Measurements from ENCODE around the gene INSM2. TPM values are rescaled to one million over a fixed set of nuclear protein-coding genes. Genes with fewer than 3 reads are reported as not detected.

The INSM2 gene
- total and polyA plus RNA-seq, 10 of the 15 experiments (the other 5 are each of a cell fraction or from before 2014, with no cell fraction given) = 0.06 TPM; not detected in 9

GRCh38 chr14:35503646-35504045, 30.3 kb upstream of the INSM2 start:
- ChIA-PET CTCF (no interaction called here), RAD21 (ENCODE audit: unreplicated experiment) (no interaction called here), SMC1A (ENCODE audit: uncharacterized antibody, unreplicated experiment) (no interaction called here), POLR2A (no interaction called here)
- DNase-seq (ENCODE audit: low read depth, low spot score) (no peak), FAIRE-seq (no peak), ATAC-seq (no peak)
- Histone ChIP-seq H3K4me2 (ENCODE audit: control insufficient read depth, insufficient read depth) (no peak overlapping the region), H2AFZ (ENCODE audit: control insufficient read depth, low read depth, low read length) (no peak overlapping the region), H3K4me1 (ENCODE audit: control insufficient read depth, insufficient read depth, low read length) (no peaks in the 10 kb centered on the region), H3K27ac (ENCODE audit: control insufficient read depth, insufficient read depth) (no peak overlapping the region), H3K4me3 (no peak overlapping the region), H3K9me3 (replicated peaks; ENCODE audit: control insufficient read depth, insufficient read depth, low read length) (no peaks in the 10 kb centered on the region), H3K9ac (ENCODE audit: control insufficient read depth, insufficient read depth, low read length) (no peak overlapping the region), H4K20me1 (ENCODE audit: control insufficient read depth, insufficient read depth) (no peaks in the 10 kb centered on the region), H3K79me2 (ENCODE audit: control insufficient read depth, insufficient read depth, low read length) (no peaks in the 10 kb centered on the region), H3K27me3 (replicated peaks in 1 of 2; ENCODE audit: control insufficient read depth in 2 of 2, insufficient read depth in 2 of 2, low read length in 1 of 2) (no peaks in the 10 kb centered on the region), H3K36me3 (ENCODE audit: control insufficient read depth in 2 of 2, insufficient read depth in 2 of 2, low read length in 1 of 2) (no peaks in the 10 kb centered on the region)
- no TSS peak for BruUV-seq (replicated peaks)
- TF ChIP-seq SIX5 (IDR thresholded peaks at IDR 0.05; ENCODE audit: low read depth, low read length, severe bottlenecking) = no peak
- TF ChIP-seq KDM1A (IDR thresholded peaks at IDR 0.05; ENCODE audit: borderline replicate concordance) = no peak
- TF ChIP-seq NR2C1 (IDR thresholded peaks at IDR 0.05) = no peak
- no peak for TF ChIP-seq RELA (IDR thresholded peaks at IDR 0.05; ENCODE audit: borderline replicate concordance, partially characterized antibody)
- TF ChIP-seq MYB (IDR thresholded peaks at IDR 0.05; ENCODE audit: borderline replicate concordance, low read depth, low read length) = no peak
- TF ChIP-seq RCOR1 (conservative IDR thresholded peaks at IDR 0.05; ENCODE audit: low read depth, low read length) = no peak
- in situ Hi-C loops (cut with MboI) = no loop called here
- intact Hi-C loops (cut with micrococcal nuclease; ENCODE audit: unreplicated experiment) = no loop called here
- 26% methylated on average over 3 of the region's 3 CpGs for WGBS (ENCODE audit: insufficient coverage, insufficient replicate concordance, low lambda C conversion rate, missing lambda C conversion rate)

- H3K36me3 ChIP-seq (ENCODE audit: control insufficient read depth in 2 of 2, insufficient read depth in 2 of 2, low read length in 1 of 2) = no peaks in the 10 kb centered on the region
- ChIA-PET CTCF (no interaction called here), POLR2A (no interaction called here), RAD21 (ENCODE audit: unreplicated experiment) (no interaction called here), SMC1A (ENCODE audit: uncharacterized antibody, unreplicated experiment) (no interaction called here)
- no peaks in the 10 kb centered on the region for H3K79me2 ChIP-seq (ENCODE audit: control insufficient read depth, insufficient read depth, low read length)
- H3K27ac ChIP-seq (ENCODE audit: control insufficient read depth, insufficient read depth) = no peak overlapping the region
- intact Hi-C loops (cut with micrococcal nuclease; ENCODE audit: unreplicated experiment) (no loop called here), in situ Hi-C loops (cut with MboI) (no loop called here)
- no peaks in the 10 kb centered on the region for H3K9me3 ChIP-seq (replicated peaks; ENCODE audit: control insufficient read depth, insufficient read depth, low read length)
- ATAC-seq = no peak
- DNase-seq (ENCODE audit: low read depth, low spot score) = no peak
- 5% methylated on average over 1 of the region's 1 CpG for WGBS (ENCODE audit: insufficient coverage, insufficient replicate concordance, low lambda C conversion rate, missing lambda C conversion rate)
- no TSS peak for BruUV-seq (replicated peaks)
- H2AFZ ChIP-seq (ENCODE audit: control insufficient read depth, low read depth, low read length) = no peak overlapping the region
- no peaks in the 10 kb centered on the region for H4K20me1 ChIP-seq (ENCODE audit: control insufficient read depth, insufficient read depth)
- FAIRE-seq = no peak
- no peak overlapping the region for H3K4me3 ChIP-seq
- no peaks in the 10 kb centered on the region for H3K27me3 ChIP-seq (replicated peaks in 1 of 2; ENCODE audit: control insufficient read depth in 2 of 2, insufficient read depth in 2 of 2, low read length in 1 of 2)
- H3K4me1 ChIP-seq (ENCODE audit: control insufficient read depth, insufficient read depth, low read length) = no peaks in the 10 kb centered on the region
- H3K9ac ChIP-seq (ENCODE audit: control insufficient read depth, insufficient read depth, low read length) = no peak overlapping the region
- no peak overlapping the region for H3K4me2 ChIP-seq (ENCODE audit: control insufficient read depth, insufficient read depth)
- TF ChIP-seq SUZ12 (IDR thresholded peaks at IDR 0.05; ENCODE audit: unreplicated experiment) = no peak
- TF ChIP-seq EZH2 (IDR thresholded peaks at IDR 0.05; ENCODE audit: borderline replicate concordance, control insufficient read depth, low read depth, low read length) = no peak
- TF ChIP-seq ZSCAN29 (IDR thresholded peaks at IDR 0.05) = no peak
- no peak for TF ChIP-seq ZBTB11 (CRISPR knock-in tag; IDR thresholded peaks at IDR 0.05)
- no peak for TF ChIP-seq CHD1 (IDR thresholded peaks at IDR 0.05; ENCODE audit: low read depth, low read length)
- TF ChIP-seq RELA (IDR thresholded peaks at IDR 0.05; ENCODE audit: borderline replicate concordance, partially characterized antibody) = no peak
- no peak for TF ChIP-seq NFIC (IDR thresholded peaks at IDR 0.05; ENCODE audit: low read depth, low read length)
- no peak for TF ChIP-seq RAD21 (IDR thresholded peaks at IDR 0.05; ENCODE audit: insufficient read depth, low read depth, low read length)
These were observed 29.7 kb upstream of the INSM2 start for GRCh38 chr14:35504260-35504659.

Data from GM12878 (cell line).